HepG2 (cell line): ENCODE results near the gene SAMD10. TPM values are rescaled to one million over a fixed set of nuclear protein-coding genes. Genes with fewer than 3 reads are reported as not detected.

Source experiments
- ATAC-seq: fragments of 200-7000 bp; cut with Tn5 transposase; 3 replicates; pipeline ENCODE4 v1.9.1; 2020; ENCODE audit warnings: mild to moderate bottlenecking, moderate library complexity
- BruUV-seq: library from RNA; stranded (reverse); fragments of 400-500 nt; replicated peaks from 2 replicates; lab custom pipeline; 2021; lab: Mats Ljungman, UMichigan
- CTCF ChIA-PET: fragments of 300-600 bp; formaldehyde crosslinking; extraction: SDS; loops from one replicate; lab custom pipeline; 2021; ENCODE audit warnings: low total read pairs, inconsistent platforms, low intra/inter-chr PET ratio; lab: Yijun Ruan, JAX
- POLR2A ChIA-PET: fragments of 350-600 bp; sonication (Branson Sonifier 250); formaldehyde crosslinking; loops from one replicate; lab custom pipeline; 2020; ENCODE audit warnings: antibody characterized with exemption, inconsistent platforms; lab: Yijun Ruan, JAX
- DNase-seq: peaks from one replicate; pipeline ENCODE4 v3.0.0-alpha.2; 2015; ENCODE audit warnings: low spot score
- FAIRE-seq: peaks from 3 replicates; lab custom pipeline; 2011; peaks lifted over from hg19 to GRCh38; lab: Jason Lieb, UNC
- H2AFZ ChIP-seq: one replicate; pipeline ENCODE4 v1.6.1; 2011; ENCODE audit warnings: low read length, inconsistent platforms
- H3K27ac ChIP-seq: fragments of 300-600 bp; 3 replicates; pipeline ENCODE4 v1.8.0; 2011; ENCODE audit warnings: mixed run types, mild to moderate bottlenecking, mixed read lengths, low read length, inconsistent platforms; ENCODE audit not compliant: insufficient read depth; ENCODE audit errors: extremely low read length
- H3K27me3 ChIP-seq, 2 experiments: fragments of 200-600 bp in 1 of 2; 2 replicates in 1 of 2; 3 replicates in 1 of 2; pipeline versions ENCODE4 v1.6.0 to v1.8.0; 2011; ENCODE audit warnings: low read length in 2 of 2, mild to moderate bottlenecking in 2 of 2, moderate library complexity in 2 of 2, inconsistent platforms in 1 of 2; ENCODE audit not compliant: insufficient read depth in 2 of 2, control insufficient read depth in 1 of 2
- H3K36me3 ChIP-seq, 2 experiments: fragments of 200-600 bp in 1 of 2; replicated peaks in 1 of 2; 2 replicates in 1 of 2; 3 replicates in 1 of 2; pipeline versions ENCODE4 v1.5.1 to v1.8.0; 2011; ENCODE audit warnings: low read length in 2 of 2, inconsistent platforms in 1 of 2; ENCODE audit not compliant: insufficient read depth in 2 of 2, control insufficient read depth in 1 of 2
- H3K4me1 ChIP-seq: 2 replicates; pipeline ENCODE4 v1.5.1; 2012; ENCODE audit warnings: low read length, inconsistent platforms; ENCODE audit not compliant: insufficient read depth
- H3K4me2 ChIP-seq: 2 replicates; pipeline ENCODE4 v1.6.0; 2011; ENCODE audit warnings: low read depth, low read length, inconsistent platforms
- H3K4me3 ChIP-seq, 3 experiments: fragments of 200-600 bp in 1 of 3; sonication (generic), shearing (Covaris generic) in 1 of 3; replicated peaks in 1 of 3; 2 replicates each; pipeline ENCODE4 v1.5.1; 2011 to 2016; ENCODE audit warnings: low read length in 3 of 3, inconsistent platforms in 2 of 3, low read depth in 2 of 3, mild to moderate bottlenecking in 2 of 3, control low read depth in 1 of 3, mixed read lengths in 1 of 3; ENCODE audit not compliant: insufficient read depth in 1 of 3
- H3K79me2 ChIP-seq: one replicate; pipeline ENCODE4 v1.6.1; 2011; ENCODE audit warnings: low read length, inconsistent platforms; ENCODE audit not compliant: insufficient read depth
- H3K9ac ChIP-seq: 2 replicates; pipeline ENCODE4 v1.6.0; 2011; ENCODE audit warnings: mild to moderate bottlenecking, low read depth, low read length, inconsistent platforms; ENCODE audit not compliant: insufficient read depth
- H3K9me3 ChIP-seq: 2 replicates; pipeline ENCODE4 v1.5.1; 2012; ENCODE audit warnings: mild to moderate bottlenecking, low read length
- H4K20me1 ChIP-seq: 2 replicates; pipeline ENCODE4 v1.6.0; 2011; ENCODE audit warnings: inconsistent platforms, mild to moderate bottlenecking, low read length, moderate library complexity; ENCODE audit not compliant: insufficient read depth
- ATM ChIP-seq: fragments of 450-650 bp; IDR thresholded peaks from 2 replicates; pipeline ENCODE4 v1.7.1; 2017; ENCODE audit warnings: mild to moderate bottlenecking, borderline replicate concordance
- CEBPB ChIP-seq: IDR thresholded peaks from 2 replicates; pipeline ENCODE4 v1.6.1; 2011; ENCODE audit warnings: low read depth, low read length, improper control_type of control experiment, borderline replicate concordance
- FOXC1 ChIP-seq: sonication (generic); formaldehyde crosslinking; IDR thresholded peaks from 2 replicates; pipeline ENCODE4 v1.8.0; 2022; ENCODE audit warnings: mild to moderate bottlenecking, missing genetic modification reagents, borderline replicate concordance
- MAFK ChIP-seq, 2 experiments: IDR thresholded peaks in 1 of 2; conservative IDR thresholded peaks in 1 of 2; 2 replicates each; pipeline ENCODE4 v1.6.1; 2011; ENCODE audit warnings: improper control_type of control experiment in 2 of 2, low read length in 2 of 2
- MYNN ChIP-seq: sonication (generic); formaldehyde crosslinking; IDR thresholded peaks from 2 replicates; pipeline ENCODE4 v1.4.0; 2020; ENCODE audit warnings: mild to moderate bottlenecking, low read depth, missing genetic modification reagents
- NFYB ChIP-seq: sonication (generic); formaldehyde crosslinking; IDR thresholded peaks from 2 replicates; pipeline ENCODE4 v1.4.0; 2020; ENCODE audit warnings: missing genetic modification reagents
- ZBTB4 ChIP-seq: sonication (generic); formaldehyde crosslinking; IDR thresholded peaks from 2 replicates; pipeline ENCODE4 v1.4.0; 2020; ENCODE audit warnings: missing genetic modification reagents, mild to moderate bottlenecking, borderline replicate concordance
- ZNF607 ChIP-seq: sonication (generic); formaldehyde crosslinking; IDR thresholded peaks from 2 replicates; pipeline ENCODE4 v1.5.1; 2020; ENCODE audit warnings: missing genetic modification reagents, mild to moderate bottlenecking, borderline replicate concordance
- ZNF678 ChIP-seq: sonication (generic); formaldehyde crosslinking; IDR thresholded peaks from 2 replicates; pipeline ENCODE4 v1.4.0; 2020; ENCODE audit warnings: mild to moderate bottlenecking, missing genetic modification reagents
- ZSCAN20 ChIP-seq: sonication (generic); formaldehyde crosslinking; IDR thresholded peaks from 2 replicates; pipeline ENCODE4 v1.4.0; 2020; ENCODE audit warnings: missing genetic modification reagents, mild to moderate bottlenecking, borderline replicate concordance
- WGBS: methylation state at CpG from one replicate; pipeline ENCODE4 v1.1.6; 2017; ENCODE audit warnings: low lambda C conversion rate; 5-methylcytosine and 5-hydroxymethylcytosine counted together
- in situ Hi-C: cut with HindIII; loops from 2 replicates; pipeline ENCODE4 v1.10.0; 2017; ENCODE audit warnings: low pct_unique_long_range_greater_than_20kb; ENCODE audit not compliant: extremely low pct_ligation_motif_present
- intact Hi-C: fragments of 100-400 bp; cut with micrococcal nuclease; formaldehyde crosslinking; loops from one replicate; pipeline ENCODE4 v1.10.0; 2022; ENCODE audit not compliant: unreplicated experiment
- polyA plus RNA-seq, 8 experiments: library from polyadenylated mRNA; depleted of rRNA in 3 of 8; stranded (reverse) in 7 of 8; unstranded in 1 of 8; fragments of >200 nt; fragmentation: Illumina TruSeq in 4 of 8; extraction: Trizol in 4 of 8; gene quantifications; 2 replicates each; pipeline versions ENCODE4 v1.2.1 to v1.2.3, GENCODE V29; 2011 to 2016; ENCODE audit warnings: low read depth in 4 of 8, missing spikeins in 1 of 8, mixed read lengths in 1 of 8; ENCODE audit not compliant: insufficient read depth in 1 of 8
- total RNA-seq, 5 experiments: library from RNA; depleted of rRNA; stranded (reverse); fragments of >200 nt; fragmentation: Illumina TruSeq; extraction: Trizol; gene quantifications; 2 replicates each; pipeline ENCODE4 v1.2.3, GENCODE V29; 2016; ENCODE audit warnings: low read depth in 1 of 5
- TF ChIP-seq, protein P1 (sequence below): sonication (generic); formaldehyde crosslinking; IDR thresholded peaks from 2 replicates; pipeline ENCODE4 v1.5.0; 2020; ENCODE audit warnings: missing genetic modification reagents
- TF ChIP-seq, protein P2 (sequence below): sonication (generic); formaldehyde crosslinking; IDR thresholded peaks from 2 replicates; pipeline ENCODE4 v1.8.1; 2022; ENCODE audit warnings: mild to moderate bottlenecking, missing genetic modification reagents
- TF ChIP-seq, protein P3 (sequence below): sonication (generic); formaldehyde crosslinking; conservative IDR thresholded peaks from 2 replicates; pipeline ENCODE4 v1.4.0; 2020; ENCODE audit warnings: mild to moderate bottlenecking, missing genetic modification reagents, moderate library complexity

The SAMD10 gene
- total and polyA plus RNA-seq, 2 of the 13 experiments (the other 11 are each of a cell fraction or from before 2014, with no cell fraction given), result 6.1 to 11.0 TPM

DNA sequence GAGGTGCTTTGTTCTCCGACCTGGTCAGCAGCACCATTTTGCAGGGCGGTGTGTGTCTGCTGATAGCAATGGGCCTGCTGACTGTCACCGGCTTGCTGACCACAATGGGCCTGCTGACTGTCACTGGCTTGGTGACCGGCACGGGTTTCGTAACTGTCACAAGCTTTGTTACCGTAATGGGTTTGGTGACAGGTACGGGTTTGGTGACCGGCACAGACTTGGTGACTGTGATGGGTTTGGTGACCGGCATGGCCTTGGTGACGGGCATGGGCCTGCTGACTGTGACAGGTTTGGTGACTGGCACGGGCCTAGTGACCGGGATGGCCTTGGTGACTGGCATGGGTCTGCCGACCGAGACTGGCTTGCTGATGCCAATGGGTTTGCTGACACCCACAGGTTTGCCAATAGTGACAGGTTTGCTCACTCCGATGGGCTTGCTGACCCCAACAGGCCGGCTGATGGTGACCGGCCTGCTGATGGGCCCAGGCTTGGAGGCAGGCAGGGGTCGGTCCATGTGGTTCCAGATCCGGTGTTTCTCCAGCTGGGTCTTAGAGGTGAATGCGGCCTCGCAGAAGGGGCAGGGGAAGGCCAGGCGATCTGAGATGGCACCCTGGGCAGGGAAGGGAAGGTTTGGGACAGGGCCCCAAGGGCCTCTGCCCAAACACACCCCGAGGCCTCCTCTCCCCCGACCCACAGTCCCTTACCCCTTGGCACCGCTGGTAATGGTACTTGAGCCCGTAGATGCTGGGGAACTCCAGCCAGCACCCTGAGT is 13.1 kb downstream of the SAMD10 start:
- ATAC-seq, result no peak
- no peak overlapping the region for H3K4me2 ChIP-seq
- no TSS peak for BruUV-seq
- ChIA-PET POLR2A (interaction anchor here (3.1 kb wide), 1 partner anchor 9 kb away, joined by 78 read pairs; the partner anchor contains the start of gene UCKL1), CTCF (no interaction called here)
- WGBS, result 98% methylated on average over 26 of the region's 27 CpGs
- no peak for DNase-seq
- H2AFZ ChIP-seq, result no peak overlapping the region
- no peaks in the 10 kb centered on the region for H3K27me3 ChIP-seq
- no peak overlapping the region for H3K9ac ChIP-seq
- H3K36me3 ChIP-seq, result peaks cover 41 to 53% of the 10 kb centered on the region in 2 experiments
- peaks cover 13% of the 10 kb centered on the region for H3K79me2 ChIP-seq
- FAIRE-seq, result no peak
- H3K4me1 ChIP-seq, result peaks cover 25% of the 10 kb centered on the region
- intact Hi-C loops (loop anchor here (10.0 kb wide), 1 partner anchor 1602 kb away; the partner anchor contains the start of gene LAMA5), in situ Hi-C loops (no loop called here)
- no peaks in the 10 kb centered on the region for H3K9me3 ChIP-seq
- H3K4me3 ChIP-seq, result no peak overlapping the region
- no peaks in the 10 kb centered on the region for H4K20me1 ChIP-seq
- H3K27ac ChIP-seq, result no peak overlapping the region
- TF ChIP-seq FOXC1 (CRISPR knock-in tag), result no peak
- TF ChIP-seq, protein P1, sequence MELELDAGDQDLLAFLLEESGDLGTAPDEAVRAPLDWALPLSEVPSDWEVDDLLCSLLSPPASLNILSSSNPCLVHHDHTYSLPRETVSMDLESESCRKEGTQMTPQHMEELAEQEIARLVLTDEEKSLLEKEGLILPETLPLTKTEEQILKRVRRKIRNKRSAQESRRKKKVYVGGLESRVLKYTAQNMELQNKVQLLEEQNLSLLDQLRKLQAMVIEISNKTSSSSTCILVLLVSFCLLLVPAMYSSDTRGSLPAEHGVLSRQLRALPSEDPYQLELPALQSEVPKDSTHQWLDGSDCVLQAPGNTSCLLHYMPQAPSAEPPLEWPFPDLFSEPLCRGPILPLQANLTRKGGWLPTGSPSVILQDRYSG (CRISPR knock-in tag), result no peak
- TF ChIP-seq, protein P2, sequence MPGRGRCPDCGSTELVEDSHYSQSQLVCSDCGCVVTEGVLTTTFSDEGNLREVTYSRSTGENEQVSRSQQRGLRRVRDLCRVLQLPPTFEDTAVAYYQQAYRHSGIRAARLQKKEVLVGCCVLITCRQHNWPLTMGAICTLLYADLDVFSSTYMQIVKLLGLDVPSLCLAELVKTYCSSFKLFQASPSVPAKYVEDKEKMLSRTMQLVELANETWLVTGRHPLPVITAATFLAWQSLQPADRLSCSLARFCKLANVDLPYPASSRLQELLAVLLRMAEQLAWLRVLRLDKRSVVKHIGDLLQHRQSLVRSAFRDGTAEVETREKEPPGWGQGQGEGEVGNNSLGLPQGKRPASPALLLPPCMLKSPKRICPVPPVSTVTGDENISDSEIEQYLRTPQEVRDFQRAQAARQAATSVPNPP, result no peak
- TF ChIP-seq NFYB (CRISPR knock-in tag), result no peak
- no peak for TF ChIP-seq ATM
- TF ChIP-seq, protein P3, sequence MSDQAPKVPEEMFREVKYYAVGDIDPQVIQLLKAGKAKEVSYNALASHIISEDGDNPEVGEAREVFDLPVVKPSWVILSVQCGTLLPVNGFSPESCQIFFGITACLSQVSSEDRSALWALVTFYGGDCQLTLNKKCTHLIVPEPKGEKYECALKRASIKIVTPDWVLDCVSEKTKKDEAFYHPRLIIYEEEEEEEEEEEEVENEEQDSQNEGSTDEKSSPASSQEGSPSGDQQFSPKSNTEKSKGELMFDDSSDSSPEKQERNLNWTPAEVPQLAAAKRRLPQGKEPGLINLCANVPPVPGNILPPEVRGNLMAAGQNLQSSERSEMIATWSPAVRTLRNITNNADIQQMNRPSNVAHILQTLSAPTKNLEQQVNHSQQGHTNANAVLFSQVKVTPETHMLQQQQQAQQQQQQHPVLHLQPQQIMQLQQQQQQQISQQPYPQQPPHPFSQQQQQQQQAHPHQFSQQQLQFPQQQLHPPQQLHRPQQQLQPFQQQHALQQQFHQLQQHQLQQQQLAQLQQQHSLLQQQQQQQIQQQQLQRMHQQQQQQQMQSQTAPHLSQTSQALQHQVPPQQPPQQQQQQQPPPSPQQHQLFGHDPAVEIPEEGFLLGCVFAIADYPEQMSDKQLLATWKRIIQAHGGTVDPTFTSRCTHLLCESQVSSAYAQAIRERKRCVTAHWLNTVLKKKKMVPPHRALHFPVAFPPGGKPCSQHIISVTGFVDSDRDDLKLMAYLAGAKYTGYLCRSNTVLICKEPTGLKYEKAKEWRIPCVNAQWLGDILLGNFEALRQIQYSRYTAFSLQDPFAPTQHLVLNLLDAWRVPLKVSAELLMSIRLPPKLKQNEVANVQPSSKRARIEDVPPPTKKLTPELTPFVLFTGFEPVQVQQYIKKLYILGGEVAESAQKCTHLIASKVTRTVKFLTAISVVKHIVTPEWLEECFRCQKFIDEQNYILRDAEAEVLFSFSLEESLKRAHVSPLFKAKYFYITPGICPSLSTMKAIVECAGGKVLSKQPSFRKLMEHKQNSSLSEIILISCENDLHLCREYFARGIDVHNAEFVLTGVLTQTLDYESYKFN (CRISPR knock-in tag), result no peak
- no peak for TF ChIP-seq MAFK (conservative IDR thresholded peaks at IDR 0.05 in 1 of 2, IDR thresholded peaks at IDR 0.05 in 1 of 2; ENCODE audit: low read length in 2 of 2)
- no peak for TF ChIP-seq MYNN (CRISPR knock-in tag)
- no peak for TF ChIP-seq CEBPB
- no peak for TF ChIP-seq ZNF678 (CRISPR knock-in tag)
- no peak for TF ChIP-seq ZNF607 (CRISPR knock-in tag)
- TF ChIP-seq ZBTB4 (CRISPR knock-in tag), result no peak
- no peak for TF ChIP-seq ZSCAN20 (CRISPR knock-in tag)
